Right forelimb (tissue), 1 donor: Measurements from ENCODE around the gene ADH1C.
A peak's percentile ranks its signal among the peaks of the same experiment; 100 is the strongest.
"Not testable (repeated sequence)": the region's sequence is repeated elsewhere in the genome, so short reads cannot be mapped to it uniquely, and the experiment has no call there.

Experiments used
- DNase-seq: peaks from one replicate; pipeline ENCODE4 v3.0.0-alpha.2; 2018

Gene ADH1C

DNA sequence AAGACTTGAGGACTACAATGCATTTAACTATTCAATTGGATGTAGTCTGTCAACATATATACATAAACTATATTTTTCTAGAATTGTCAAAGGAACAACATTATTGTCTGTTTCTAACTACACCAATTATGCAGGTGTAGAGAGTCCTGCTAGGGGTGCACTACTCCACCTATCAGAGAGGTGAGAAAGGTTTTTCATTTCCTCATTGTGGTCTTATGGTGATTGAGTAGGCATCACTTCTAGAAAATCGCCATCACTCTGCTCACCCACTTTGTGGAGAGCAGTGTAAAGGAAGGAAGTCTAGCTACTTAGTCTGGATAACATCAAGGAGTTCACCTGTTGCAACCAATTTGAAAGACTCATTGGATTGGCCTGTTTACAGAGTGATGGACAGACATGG is 4.4 kb upstream of the ADH1C start:
- no peak for DNase-seq

DNA sequence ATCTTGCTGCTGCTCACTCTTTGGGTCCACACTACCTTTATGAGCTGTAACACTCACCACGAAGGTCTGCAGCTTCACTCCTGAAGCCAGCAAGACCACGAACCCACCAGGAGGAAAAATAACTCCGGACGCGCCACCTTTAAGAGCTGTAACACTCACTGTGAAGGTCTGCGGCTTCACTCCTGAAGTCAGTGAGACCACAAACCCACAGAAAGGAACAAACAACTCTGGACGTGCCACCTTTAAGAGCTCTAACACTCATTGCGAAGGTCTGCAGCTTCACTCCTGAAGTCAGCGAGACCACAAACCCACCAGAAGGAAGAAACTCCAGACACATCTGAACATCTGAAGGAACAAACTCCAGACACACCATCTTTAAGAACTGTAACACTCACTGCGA is 3.6 kb upstream of the ADH1C start:
- DNase-seq = not testable (repeated sequence)

DNA sequence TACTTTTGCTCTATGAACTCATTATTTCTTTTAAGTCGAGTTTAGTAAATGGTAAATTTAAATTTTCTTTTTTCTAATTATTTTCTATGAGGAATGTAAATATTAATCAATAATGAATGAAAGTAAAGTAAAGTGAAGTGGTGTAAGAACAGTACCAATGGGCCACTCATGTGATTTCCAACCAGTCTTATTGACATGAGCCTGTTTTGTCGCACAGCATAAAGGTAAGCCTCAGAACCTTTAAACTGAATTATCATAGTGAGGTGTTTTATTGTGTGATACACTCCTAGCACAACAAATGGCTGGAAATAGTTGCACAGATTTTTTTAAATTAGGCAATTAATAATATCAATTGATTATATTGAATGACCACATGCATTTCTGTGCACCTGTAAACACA is 1.1 kb downstream of the ADH1C start:
- no peak for DNase-seq

DNA sequence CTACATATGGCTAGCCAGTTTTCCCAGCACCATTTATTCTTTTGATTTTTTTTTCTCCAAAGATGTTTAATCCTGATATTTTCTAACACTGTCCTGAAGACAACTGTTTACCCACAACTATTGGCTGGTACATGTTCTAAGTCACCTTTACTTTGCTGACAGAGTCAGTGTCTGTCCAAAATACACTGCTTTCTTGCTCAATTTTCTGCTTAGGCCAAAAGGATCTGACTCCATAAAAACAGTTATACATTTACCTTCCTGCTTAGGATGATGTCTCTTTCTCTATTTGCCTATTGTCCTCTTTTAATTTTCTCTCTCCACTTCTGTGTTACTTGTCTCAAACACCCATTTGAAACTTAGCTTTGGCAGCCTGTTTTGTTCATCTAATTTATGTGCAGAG is 3.2 kb downstream of the ADH1C start:
- no peak for DNase-seq

DNA sequence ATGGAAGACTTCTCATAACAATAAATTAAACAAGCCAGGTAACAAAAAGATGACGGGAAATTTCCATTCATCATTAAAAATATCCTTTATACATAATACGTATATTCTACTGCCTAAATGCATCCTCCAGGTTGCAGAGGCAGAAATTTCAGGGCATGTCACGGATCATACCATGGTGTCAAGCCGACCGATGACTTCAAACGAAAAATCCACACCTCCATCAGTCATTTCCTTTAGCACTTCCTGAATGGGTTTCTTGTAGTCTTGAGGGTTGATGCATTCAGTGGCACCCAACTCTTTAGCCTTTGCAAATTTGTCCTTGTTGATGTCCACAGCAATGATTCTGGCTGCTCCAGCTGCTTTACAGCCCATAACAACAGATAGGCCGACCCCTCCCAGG is 9.9 kb downstream of the ADH1C start:
- DNase-seq = not testable (repeated sequence)

DNA sequence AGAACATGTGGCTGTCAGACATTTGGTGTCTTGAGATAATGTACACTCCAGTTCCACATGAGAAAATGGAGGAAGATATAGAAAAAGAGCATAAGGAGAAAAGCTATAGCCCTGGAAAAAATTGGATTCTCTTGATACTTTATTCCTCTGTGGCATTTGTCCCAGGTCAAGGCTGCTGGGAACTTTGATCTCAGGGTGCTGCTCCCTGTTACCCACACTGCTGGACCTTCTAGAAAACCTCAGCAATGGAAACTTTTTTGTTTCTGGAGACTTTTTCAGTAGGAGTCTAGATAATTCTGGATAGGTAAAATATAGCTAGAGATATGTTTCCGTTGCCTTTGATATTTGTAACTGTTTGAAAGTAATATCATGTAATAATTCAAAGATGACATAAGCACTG is 11.1 kb downstream of the ADH1C start:
- DNase-seq = no peak

DNA sequence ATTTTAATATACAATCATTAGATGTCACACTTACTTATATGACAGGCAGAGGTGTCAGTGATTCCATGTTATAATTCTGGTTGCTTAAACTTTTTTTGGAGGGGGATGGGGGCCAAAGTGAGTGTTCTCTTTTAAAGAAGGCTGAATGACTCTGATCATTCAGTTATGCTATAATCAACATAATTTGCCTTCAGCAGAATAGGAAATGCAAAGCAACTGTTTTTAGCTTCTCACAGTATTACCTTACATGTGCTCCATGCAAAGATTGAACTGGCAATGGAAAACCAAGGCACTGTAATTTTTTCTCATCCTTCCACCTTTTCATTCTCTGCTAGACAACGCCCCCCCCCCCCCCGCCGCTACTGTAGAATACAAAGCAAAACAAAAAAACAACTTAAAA is 13.4 kb downstream of the ADH1C start:
- DNase-seq = no peak

DNA sequence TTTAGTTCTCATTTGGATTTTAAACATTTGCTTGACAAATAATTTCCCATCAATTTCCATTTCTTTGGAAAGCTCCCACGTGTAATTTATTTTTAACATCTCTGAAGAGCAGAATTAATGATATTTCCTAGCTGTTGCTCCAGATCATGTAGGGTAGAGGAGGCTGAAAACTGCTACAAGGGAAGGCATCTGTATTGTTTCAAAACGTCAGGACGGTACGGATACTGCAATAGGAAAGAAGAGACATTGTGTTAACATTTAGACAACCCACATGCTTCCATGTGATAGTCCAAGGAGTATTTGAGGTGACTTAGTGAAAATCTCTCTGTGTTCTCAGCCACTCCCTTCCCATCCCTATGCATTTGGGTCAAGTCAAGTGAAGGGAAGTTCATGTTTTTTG is 16.0 kb downstream of the ADH1C start:
- no peak for DNase-seq

DNA sequence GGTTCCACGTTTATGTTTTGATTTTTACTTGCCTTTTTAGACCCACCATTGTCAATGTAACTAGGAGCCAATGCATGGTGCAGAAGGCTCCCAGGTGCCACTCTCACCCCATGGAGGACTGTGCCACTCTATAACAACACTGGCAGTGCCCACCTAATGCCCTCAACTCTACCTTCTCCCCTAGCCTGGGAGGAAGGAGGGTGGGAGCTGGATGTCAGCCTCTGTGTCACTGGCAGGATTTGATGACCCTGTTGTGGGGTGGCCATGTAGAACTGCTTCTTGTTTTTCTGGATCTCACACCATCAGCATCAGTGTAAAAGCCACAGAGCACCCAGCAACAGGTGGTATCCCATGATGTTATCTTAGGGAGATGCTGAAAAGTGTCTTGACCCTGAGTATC is 17.7 kb downstream of the ADH1C start:
- no peak for DNase-seq

DNA sequence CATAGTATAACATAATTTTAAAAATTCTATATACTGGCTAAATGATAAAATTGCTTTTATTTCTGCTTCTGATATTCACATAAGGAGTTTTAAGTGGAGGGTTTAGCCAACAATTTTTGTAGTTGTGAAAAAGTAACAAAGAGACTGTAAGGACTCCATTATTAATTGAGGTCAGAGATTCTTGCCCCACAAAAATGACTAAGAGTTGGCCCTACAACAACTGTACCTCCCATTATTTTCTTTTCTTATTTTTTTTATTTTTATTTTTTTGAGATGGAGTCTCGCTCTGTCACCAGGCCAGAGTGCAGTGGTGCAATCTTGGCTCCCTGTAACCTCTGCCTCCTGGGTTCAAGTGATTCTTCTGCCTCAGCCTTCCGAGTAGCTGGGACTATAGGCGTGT is 21.9 kb downstream of the ADH1C start:
- no peak for DNase-seq

DNA sequence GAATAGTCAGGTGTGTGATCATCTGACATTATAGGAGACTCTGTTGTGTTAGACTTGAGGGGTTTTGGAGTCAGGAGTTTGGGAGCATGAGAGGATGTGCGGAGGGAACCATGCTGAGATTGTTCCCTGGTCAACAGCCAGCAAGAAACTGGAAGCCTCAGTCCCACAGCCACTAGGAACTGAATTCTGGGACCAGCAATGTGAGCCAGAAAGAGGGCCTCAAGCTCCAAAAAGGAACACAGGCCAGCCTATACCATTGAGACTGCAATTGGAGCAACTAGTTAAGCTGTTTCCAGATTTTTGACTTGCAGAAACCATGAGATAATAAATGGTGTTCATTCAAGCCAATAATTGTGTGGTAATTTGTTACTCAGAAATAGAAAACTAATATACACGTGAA is 22.7 kb downstream of the ADH1C start:
- DNase-seq = no peak

DNA sequence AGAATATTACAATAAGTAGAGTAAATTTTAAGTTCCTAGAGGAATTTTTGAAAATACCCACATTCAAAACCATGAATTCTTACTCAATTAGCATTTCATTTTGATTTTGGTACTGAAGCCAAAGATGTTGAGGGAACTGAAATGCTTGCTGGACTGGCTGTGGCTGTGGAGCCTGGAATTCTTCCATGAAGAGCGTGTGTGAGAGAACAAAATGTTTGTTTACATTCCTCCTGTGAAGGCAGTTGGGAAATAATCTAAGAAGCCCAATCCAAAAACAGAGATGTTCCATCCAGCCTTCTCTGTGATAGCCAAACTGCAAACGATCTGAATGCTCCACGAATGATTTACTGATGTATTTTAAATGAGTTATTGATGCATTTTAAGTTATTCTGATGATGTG is 27.6 kb downstream of the ADH1C start:
- peak; percentile 54 for DNase-seq

DNA sequence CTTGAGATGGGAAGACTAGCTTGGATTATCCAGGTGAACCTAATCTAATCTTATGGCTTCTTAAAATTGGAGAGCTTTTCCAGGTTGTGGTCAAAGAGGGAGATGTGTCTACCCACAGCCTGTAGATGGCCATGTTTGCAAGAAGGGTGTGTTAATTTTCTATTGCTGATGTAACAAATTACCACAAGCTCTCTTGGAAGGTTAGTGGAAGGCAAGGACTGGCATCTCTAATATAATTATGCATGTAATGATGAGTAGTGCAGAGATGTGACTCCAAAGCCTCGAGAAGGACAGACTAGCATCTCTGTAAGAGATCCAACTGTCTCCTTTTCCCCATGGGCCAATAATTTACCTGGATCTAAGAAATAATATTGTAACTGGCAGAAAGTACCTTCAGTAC is 28.2 kb downstream of the ADH1C start:
- DNase-seq = no peak

DNA sequence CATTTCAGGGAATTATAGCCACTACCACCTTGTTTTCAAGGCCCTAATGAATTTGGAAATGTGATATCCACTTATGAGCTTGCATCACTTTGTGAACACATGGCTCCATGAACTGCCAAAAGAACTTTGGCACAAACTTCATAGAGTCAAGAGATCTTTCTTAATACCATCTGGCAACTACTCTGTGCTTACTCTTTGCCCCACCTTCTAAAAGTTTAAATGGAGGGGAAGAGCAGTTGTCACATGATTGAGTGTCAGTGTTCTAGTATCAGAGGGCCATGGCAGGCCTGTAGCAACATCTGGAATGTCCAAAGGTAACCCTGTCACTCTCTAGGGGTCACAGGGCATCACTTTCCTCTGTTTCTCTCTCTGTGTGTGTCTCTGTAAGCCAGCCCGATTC is 28.8 kb downstream of the ADH1C start:
- no peak for DNase-seq

DNA sequence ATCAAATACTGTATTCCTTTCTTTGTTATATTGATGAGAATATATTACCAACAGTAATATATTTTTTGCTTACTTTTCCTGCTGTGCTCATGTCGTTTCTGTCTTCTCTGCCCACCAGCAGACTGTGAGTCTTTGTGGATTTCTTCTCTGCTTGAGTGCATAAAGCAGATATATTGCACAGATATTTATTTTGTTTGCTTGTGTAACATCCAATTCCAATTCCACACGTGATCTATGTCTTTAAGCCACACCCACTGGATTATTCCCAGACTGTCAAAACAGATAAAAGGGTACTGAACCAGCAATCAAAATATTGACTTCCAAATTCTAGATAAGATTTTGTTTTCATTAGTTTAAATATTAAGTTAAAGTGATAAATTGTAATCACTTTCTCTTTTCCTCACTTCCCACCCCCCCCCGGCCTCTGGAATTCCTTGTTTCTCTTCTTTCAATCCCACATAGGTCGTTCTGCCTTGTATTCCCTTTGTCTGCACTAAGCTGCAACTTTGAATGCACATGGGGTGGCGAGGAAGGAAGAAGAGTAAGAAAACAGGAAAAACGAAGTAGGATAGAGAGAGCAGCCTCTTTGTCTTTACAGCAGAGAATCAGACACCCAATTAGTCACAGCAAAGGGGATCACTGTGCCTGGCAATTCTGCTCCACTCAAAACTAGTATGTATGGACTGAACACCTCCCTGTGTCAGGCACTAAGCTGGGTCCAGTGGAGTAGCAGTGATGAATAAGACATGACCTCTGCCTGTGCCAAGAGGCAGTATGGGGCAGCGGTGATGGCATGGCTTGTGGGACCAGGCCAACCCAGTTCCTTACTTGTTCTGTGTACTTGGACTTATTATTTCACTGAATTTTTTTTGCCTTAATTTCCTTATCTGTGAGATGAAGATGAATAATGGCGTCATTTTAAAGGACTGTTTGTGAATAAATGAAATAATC is 31.0 kb downstream of the ADH1C start, which contains the start of gene ADH1B:
Gene ADH1B, minus strand, starts transcription at position 161 of the 951 bp plus-strand sequence. Its CDS starts 70 bp downstream, at position 91.
- DNase-seq = no peak

DNA sequence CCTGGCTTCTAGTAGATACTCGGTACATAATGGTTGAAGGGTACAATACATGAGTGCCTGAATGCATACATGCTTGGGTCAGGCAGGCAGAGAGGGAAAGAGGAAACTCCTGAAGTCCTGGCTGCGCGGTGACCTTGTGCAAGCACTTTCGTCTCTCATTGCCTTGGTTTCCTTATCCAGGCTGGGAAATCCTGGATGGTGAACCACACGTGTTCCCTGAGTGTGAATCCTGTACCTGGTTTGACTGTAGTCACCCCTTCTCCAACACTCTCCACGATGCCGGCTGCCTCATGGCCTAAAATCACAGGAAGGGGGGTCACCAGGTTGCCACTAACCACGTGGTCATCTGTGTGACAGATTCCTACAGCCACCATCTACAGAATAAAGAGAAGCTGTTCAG is 34.7 kb downstream of the ADH1C start:
- DNase-seq = not testable (repeated sequence)

DNA sequence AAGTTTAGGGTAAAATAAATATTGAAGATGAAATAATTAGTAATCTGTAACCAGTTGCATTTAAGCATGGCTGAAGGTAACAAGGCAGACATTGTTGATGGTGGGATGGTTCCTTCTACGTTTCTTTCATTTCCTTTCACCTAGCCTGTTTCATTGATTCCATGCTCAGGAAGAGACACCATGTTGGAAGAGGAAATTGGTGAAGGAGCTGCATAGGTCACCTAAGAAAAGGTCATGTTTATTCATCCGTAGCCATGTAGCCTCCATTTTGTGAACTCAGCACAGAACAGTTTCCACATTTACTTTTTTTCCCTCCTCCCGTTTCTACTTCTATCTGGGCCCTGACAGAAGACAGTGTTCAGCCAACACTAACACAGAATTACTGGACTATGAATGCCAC is 35.2 kb downstream of the ADH1C start:
- no peak for DNase-seq

DNA sequence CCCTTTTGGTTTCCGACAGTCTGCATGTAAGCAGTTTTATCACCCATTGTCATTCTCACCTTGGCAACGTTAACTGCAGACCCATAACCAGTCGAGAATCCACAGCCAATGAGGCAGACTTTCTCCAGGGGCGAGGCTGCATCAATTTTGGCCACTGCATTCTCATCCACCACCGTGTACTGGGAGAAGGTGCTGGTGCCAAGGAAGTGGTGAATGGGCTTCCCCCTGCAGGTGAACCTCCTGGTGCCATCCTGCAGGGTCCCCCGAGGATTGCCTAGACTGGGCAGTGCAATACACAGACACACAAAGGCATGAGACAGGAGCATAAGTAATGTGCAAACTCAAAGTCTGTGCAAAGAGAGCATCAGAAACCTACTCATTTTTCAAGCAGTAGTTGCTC is 36.7 kb downstream of the ADH1C start:
- no peak for DNase-seq

DNA sequence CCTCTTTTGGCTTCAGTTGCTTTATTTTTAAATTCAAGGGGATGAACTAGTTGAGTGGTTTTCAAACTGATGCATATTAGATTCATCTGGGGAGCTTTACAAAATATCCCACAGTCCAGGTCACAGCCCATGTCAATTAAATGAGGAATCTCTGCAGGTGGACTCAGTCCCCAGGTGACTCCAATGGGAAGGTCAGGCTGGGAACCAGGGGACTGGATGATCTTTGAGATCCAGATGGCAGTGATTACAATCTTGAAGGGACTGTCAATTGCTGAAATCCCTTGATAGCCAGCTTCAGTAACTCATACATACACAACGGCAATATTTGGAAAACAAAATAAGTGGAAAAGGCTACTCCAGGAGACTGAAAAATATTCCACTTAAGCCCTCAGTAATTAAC is 38.3 kb downstream of the ADH1C start:
- DNase-seq = no peak

DNA sequence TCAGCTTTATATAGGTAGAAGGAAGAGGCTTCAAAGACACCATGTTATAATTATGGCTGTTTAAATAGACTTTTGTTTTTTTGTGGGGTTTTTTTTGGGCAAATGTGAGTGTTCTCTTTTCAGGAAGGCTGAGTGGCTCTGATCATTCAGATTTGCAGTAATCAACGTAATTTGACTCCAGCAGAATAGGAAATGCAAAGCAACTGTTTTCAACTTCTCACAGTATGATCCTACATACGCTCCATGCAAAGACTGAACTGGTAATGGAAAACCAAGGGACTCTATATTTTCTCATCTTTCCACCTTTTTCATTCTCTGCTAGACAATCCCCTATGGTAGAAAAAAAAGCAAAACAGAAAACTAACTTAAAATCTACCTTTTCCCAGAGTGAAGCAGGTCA is 42.2 kb downstream of the ADH1C start:
- DNase-seq = no peak

DNA sequence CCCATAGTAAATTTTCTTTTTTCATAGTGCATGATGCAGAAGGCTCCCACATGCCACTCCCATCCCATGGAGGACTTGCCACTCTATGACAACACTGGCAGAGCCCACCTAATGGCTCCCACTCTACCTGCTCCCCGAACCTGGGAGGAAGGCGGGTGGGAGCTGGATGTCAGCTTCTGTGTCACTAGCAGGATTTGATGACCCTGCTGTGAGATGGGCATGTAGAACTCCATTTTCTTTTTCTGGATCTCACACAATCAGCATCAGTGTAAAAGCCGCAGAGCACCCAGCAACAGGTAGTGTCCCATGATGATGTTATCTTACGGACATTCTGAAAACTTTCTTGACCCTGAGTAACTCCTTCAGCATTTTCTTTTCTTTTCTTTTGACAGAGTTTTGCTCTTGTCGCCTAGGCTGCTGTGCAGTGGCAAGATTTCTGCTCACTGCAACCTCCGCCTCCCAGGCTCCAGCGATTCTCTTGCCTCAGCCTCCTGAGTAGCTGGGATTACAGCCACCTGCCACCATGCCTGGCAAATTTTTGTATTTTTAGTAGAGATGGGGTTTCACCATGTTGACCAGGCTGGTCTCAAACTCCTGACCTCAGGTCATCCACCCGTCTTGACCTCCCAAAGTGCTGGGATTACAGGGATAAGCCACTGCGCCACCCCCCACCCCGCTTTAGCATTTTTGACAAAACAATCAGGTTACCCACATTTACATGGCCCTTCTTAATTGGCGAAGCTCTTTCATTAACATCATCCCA is 46.7 kb downstream of the ADH1C start:
- DNase-seq = no peak

DNA sequence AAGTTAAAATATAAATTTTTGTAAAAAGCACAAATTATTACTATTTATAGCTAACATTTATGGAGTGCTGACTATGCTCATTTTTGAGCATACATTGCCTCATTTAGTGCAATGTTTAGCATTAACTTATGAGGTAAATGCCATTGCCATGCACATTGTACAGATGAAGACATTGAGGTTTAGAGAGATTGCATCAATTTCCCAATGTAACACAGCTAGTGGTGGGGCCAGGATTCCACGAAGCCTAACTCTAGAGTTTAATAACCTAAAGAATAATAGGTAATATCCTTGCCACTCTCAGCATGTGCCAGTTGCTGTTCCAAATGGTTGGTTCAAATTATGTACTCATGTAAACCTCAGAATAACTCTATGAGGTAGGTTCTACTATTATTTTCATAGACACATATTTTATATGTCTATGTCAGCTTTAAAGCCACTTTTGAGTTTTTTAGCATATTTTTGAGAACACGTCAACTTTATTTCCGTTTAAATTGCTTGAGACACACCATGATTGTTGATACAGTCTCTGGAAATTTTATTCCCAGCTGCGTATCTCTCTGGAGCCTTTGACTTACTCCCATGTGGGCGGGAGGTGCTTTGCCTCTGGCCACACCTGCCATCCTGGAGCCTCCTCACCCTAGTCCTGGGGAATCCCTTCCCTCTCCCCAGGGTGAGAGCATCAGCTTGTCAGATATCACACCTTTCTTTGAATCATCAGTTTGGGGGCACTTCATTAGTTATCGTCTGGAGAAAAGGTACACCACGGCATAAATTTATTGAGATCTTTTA is 51.0 kb downstream of the ADH1C start:
- DNase-seq = no peak

DNA sequence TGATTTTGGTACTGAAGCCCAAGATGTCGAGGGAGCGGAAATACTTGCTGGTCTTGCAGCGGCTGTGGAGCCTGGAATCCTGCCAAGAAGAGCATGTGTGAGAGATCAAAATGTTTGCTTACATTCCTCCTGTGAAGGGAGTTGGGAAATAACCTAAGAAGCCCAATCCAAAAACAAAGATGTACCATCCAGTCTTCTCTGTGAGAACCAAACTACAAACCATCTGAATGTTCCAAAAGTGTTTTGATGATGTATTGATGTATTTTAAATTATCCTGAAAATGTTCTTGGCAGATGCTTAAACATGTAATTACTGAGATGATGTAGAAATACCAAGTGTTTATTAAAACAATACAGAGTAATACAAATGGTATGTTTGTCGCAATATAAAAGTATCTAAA is 51.6 kb downstream of the ADH1C start:
- peak; percentile 73 for DNase-seq
